Right renal pelvis (tissue), 4 donors: ENCODE results near the gene CCDC136. TPM values are rescaled to one million over a fixed set of nuclear protein-coding genes. Genes with fewer than 3 reads are reported as not detected.

Source experiments
- DNase-seq, 4 donors: peaks; one replicate each; pipeline ENCODE4 v3.0.0-alpha.2; 2013; ENCODE audit warnings: low read depth in 4 of 4, low spot score in 3 of 4, missing footprints in 1 of 4
- polyA plus RNA-seq, 4 donors: library from polyadenylated mRNA; unstranded; fragments of 120-200 nt; gene quantifications; one replicate each; pipeline ENCODE4 v1.2.1, GENCODE V29; 2013; ENCODE audit not compliant: insufficient read length in 4 of 4

Gene CCDC136
- polyA plus RNA-seq, 4 donors, result 12.3 to 15.6 (median 13.2) TPM

GRCh38 chr7:128830231-128831177 is 38.7 kb downstream of the CCDC136 start, which contains the start of gene FLNC:
TSS of gene FLNC (plus strand) at chr7:128830406. CDS start at chr7:128830638, 232 bp downstream.
- peak in 2 of 4 donors; percentile 38 to 47 for DNase-seq

DNA sequence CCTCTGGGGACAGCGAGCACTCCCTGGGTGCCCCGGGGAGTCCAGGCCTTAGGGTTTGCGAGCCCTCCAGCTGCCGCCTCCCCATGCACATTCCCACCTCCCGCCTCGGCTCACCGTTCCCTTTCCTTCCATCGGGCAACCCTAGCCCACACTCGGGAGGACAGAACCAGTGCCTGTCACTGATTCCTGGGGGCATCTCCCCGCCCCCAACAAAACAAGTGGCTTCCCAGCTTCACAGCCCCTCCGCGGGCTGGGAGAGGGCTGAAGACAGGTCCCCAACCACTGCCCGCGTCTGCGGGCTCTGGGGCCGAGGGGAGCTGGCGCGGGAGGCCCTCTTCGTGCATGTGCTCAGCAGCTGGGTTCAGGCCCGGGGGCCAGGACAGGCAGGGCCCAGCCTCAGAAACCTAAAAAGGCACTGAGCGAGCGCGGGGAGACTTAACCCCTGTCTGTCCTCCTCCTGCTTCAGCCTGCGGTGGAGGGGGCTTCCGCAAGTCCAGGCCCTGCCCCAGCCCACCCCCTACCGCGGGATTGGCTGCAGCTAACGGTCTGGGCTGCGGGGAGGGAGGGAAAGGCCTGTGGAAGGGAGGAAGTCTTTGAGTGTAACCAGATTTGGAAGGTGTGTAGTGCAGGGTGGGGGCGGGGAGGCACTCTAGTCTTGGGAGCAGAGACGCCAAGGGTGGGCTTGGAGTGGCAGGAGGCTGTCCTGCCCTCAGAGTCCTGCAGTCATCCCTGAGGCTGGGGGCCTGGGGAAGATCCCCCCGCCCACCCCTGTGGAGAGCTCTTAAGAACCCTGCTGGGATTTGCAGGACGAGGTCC is 39.6 kb downstream of the CCDC136 start:
- no peak for DNase-seq

GRCh38 chr7:128831994-128832879 is 40.5 kb downstream of the CCDC136 start:
- no peak for DNase-seq

GRCh38 chr7:128832880-128833147 is 41.0 kb downstream of the CCDC136 start:
- no peak for DNase-seq

DNA sequence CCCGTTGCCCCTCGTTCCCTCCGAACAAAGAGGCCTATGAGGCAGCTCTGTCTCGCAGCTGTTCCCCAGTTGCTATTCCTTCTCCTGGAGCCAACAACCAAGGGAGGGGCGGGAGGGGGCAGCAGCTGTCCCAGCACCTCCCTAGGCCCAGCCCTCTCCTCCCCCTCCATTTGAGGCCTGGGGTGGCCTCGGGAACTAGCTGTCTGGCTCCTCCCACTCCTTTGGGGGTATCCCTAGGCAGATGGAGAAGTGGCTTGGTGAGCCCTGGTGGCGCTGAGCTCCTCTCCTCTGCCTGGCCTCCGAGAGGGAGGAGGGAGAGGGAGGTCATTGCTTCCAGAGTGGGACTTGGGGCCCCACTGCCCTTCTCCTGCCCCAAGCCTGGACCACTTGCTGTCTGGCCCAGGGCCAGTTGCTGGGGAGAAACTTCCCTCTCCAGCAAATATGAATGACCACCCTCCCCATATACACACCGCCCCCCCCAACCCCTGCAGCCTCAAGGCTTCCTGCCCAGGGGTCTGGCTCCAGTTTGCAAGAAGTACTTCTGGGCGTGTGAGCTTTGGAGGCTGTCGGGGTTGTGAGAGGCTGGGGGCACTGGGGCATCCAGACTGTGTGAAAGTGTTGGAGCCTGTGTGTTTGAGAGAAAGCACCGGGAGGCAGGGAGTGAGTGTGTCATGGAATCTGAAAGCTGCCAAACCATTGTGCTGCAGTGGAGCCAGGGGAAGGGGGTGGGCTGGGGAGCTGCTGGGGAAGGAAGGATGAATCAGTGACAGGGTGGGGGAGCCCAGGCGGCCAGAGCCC is 41.6 kb downstream of the CCDC136 start:
- DNase-seq, result peak in 1 of 4 donors; percentile 33

DNA sequence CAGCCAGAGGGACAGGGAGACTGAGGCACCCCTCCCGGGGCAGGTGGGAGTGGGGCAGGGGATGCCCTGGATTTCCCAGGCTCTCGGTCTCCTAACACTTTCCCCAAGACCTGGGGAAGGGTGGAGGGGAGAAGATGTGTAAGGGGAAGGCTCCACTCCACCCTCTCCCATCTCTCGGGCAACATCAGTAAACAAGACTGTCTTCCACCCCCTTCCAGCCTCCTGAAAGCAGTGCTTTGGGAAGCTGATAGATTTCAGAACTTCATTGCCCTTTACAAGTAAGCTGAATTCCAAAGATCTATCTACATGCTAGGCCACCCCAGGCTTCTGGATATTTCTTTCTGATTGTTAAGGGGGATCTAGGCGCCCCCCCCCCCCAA is 42.2 kb downstream of the CCDC136 start:
- no peak for DNase-seq

DNA sequence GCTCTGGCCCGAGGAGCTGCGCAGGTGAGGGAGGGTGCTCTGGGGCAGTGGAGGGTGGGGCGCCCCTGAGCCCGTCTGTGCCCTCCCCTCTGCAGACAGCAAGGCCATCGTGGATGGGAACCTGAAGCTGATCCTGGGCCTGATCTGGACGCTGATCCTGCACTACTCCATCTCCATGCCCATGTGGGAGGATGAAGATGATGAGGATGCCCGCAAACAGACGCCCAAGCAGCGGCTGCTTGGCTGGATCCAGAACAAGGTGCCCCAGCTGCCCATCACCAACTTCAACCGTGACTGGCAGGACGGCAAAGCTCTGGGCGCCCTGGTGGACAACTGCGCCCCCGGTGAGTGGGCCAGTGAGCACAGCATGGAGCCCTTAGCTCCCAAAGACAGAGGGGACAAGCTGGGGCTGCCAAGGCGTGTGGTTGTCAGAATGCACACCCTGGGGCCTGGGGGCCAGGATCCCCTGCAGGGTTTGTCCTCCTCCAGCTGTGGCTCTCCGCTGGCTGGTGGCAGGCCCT is 43.5 kb downstream of the CCDC136 start:
- no peak for DNase-seq

DNA sequence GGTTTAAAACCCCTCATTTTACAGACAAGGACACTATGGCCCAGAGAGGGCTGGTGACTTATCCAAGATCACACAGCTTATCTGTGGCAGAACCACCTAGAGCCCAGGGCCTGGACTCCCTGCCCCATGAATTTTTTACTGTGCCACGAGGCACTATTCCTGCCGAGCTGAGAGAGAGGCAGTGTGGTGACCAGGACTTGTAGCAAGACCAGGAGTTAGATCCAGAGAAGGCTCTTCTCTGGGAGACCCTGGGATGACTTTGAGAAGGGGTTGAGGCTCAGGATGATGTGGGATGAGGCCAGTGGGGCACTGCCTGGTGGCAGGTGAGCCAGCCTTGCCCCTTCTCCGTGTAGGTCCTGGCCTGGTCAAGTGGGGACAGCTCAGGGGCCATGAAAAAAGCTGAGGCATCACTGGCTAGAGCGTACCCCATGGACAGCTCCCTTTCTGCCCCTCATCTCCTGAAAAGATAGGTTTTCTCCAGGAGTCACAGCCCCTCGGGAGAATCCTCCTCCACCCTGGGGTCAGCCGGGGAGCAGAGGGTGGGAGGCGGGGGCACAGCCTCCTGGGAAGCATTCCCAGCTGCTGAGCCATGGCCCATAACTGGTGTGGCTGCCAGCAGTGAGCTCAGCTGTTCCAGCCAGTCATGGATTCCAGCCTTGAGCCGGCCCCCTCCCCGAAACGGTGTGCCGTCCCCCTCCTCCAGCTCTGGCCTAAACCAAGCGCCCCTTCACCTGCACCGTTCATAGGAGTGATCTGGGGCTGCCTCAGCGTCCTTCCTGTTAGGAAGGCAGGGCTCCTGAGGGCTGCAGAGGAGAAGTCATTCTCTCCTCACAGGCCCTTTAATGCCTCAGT is 44.2 kb downstream of the CCDC136 start:
- no peak for DNase-seq

- DNase-seq, result no peak
Observed at GRCh38 chr7:128836729-128837348, 45.1 kb downstream of the CCDC136 start.

DNA sequence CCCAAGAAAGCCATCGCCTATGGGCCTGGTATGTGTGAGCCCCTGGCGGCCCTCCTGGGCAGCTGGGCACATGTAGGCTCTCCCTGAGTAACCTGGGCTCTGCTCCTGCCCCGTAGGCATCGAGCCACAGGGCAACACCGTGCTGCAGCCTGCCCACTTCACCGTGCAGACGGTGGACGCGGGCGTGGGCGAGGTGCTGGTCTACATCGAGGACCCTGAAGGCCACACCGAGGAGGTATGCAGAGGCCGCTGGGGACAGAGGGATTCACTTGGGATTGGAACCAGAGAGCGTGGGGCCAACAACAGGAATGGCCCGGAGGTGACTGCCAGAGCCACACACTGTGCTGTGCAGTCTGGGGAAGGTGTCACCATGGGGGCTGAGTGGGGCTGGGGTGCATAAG is 45.8 kb downstream of the CCDC136 start:
- no peak for DNase-seq

GRCh38 chr7:128838109-128838779 is 46.5 kb downstream of the CCDC136 start:
- DNase-seq, result no peak

- no peak for DNase-seq
Observed at GRCh38 chr7:128838981-128839731, 47.4 kb downstream of the CCDC136 start.

DNA sequence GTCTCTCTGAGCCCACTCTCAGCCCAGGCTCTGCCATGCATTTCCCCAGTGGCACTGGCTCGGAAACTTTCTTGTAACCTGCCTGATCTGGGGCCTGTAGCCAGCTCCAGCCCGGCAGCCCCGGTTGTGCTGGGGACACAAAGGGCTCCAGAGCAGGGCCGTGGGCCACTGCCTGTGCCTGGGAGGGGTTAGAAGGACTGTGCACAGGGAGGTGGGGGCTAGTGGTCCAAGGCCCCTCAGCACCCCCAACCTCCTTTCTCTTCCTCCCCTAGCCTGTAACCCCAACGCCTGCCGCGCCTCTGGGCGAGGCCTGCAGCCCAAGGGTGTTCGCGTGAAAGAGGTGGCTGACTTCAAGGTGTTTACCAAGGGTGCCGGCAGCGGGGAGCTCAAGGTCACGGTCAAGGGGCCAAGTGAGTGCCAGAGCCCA is 48.0 kb downstream of the CCDC136 start:
- no peak for DNase-seq

GRCh38 chr7:128840326-128841170 is 48.8 kb downstream of the CCDC136 start:
- no peak for DNase-seq

GRCh38 chr7:128841171-128841690 is 49.5 kb downstream of the CCDC136 start:
- no peak for DNase-seq
